Osteocyte (in vitro differentiated cells): ENCODE results near the gene MTHFD1L. TPM values are rescaled to one million over a fixed set of nuclear protein-coding genes. Genes with fewer than 3 reads are reported as not detected.

Experiments
- DNase-seq: peaks from one replicate; pipeline ENCODE4 v3.0.0; 2021; ENCODE audit warnings: mixed read lengths; ENCODE audit not compliant: unreplicated experiment; ENCODE audit errors: extremely low spot score
- H3K27ac Mint-ChIP-seq: one replicate; pipeline ENCODE4 v1.8.0; 2021; ENCODE audit warnings: mild to moderate bottlenecking, mixed read lengths; ENCODE audit not compliant: unreplicated experiment
- H3K27me3 Mint-ChIP-seq: one replicate; pipeline ENCODE4 v1.8.0; 2021; ENCODE audit warnings: mixed read lengths; ENCODE audit not compliant: unreplicated experiment
- H3K36me3 Mint-ChIP-seq: one replicate; pipeline ENCODE4 v1.8.0; 2021; ENCODE audit warnings: mixed read lengths; ENCODE audit not compliant: unreplicated experiment
- H3K4me1 Mint-ChIP-seq: one replicate; pipeline ENCODE4 v1.8.0; 2021; ENCODE audit warnings: mixed read lengths; ENCODE audit not compliant: unreplicated experiment
- H3K4me3 Mint-ChIP-seq: one replicate; pipeline ENCODE4 v1.8.0; 2021; ENCODE audit warnings: mild to moderate bottlenecking, moderate library complexity, mixed read lengths; ENCODE audit not compliant: unreplicated experiment
- H3K9me3 Mint-ChIP-seq: one replicate; pipeline ENCODE4 v1.8.0; 2021; ENCODE audit warnings: mixed read lengths; ENCODE audit not compliant: unreplicated experiment
- total RNA-seq: library from RNA; stranded (reverse); gene quantifications from 2 replicates; pipeline ENCODE4 v1.2.1, GENCODE V29; 2021
- TF ChIP-seq, protein P1 (sequence below): fragments of 200-600 bp; sonication (generic); IDR thresholded peaks from 2 replicates; pipeline ENCODE4 v1.5.0; 2021; ENCODE audit warnings: antibody characterized with exemption, mild to moderate bottlenecking, moderate library complexity

MTHFD1L gene
- total RNA-seq, 1 donor from 2014 or later, result 63.2 TPM

DNA sequence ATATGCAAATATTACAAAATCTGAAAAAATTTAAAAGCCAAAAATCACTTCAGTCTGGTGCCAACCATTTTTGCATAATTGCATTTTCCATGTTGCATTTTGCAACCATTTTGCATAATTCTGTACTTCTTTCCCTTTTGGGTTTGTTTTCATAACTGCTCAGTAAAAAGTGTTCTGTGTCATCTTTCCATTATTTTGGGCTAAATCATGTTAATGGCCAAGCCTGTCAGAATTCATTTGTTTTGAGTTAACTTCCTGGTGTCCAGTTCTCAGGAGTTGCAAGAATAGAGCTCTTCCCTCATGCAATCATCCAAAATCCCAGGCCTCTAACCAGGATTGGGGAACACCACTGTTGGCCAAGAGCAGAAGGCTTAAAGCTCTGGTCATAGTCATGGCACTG, 133.6 kb downstream of the MTHFD1L start:
- no peak for DNase-seq
- H3K4me3 Mint-ChIP-seq, result no peak overlapping the region

DNA sequence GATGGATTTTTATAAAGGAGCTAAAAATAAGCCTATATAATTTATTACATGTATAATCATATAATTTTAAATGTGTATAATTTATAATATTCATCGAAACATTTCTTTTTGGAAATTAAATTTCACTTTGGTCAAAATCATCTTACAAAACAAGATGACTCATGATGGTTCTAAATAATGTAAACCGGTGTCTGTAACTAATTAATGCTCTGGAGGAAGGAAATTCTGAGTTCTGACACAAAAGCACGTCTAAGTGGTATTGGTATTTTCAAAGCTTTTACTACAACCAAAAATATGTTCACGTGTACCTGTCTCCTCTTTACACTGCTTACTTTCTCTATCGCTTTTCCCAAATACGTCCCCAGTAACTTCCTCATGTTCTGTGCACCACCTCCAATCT, 134.1 kb downstream of the MTHFD1L start:
- Mint-ChIP-seq H3K36me3 (peaks cover 3% of the 10 kb centered on the region), H3K27ac (peak overlapping the region; percentile 25)

More for the DNA sequence above, 133.6 kb downstream of the MTHFD1L start:
- Mint-ChIP-seq H3K4me1 (peaks cover 60% of the 10 kb centered on the region), H3K9me3 (no peaks in the 10 kb centered on the region), H3K27me3 (no peaks in the 10 kb centered on the region), H3K27ac (no peak overlapping the region), H3K36me3 (peaks cover 7% of the 10 kb centered on the region)
- TF ChIP-seq, protein P1, sequence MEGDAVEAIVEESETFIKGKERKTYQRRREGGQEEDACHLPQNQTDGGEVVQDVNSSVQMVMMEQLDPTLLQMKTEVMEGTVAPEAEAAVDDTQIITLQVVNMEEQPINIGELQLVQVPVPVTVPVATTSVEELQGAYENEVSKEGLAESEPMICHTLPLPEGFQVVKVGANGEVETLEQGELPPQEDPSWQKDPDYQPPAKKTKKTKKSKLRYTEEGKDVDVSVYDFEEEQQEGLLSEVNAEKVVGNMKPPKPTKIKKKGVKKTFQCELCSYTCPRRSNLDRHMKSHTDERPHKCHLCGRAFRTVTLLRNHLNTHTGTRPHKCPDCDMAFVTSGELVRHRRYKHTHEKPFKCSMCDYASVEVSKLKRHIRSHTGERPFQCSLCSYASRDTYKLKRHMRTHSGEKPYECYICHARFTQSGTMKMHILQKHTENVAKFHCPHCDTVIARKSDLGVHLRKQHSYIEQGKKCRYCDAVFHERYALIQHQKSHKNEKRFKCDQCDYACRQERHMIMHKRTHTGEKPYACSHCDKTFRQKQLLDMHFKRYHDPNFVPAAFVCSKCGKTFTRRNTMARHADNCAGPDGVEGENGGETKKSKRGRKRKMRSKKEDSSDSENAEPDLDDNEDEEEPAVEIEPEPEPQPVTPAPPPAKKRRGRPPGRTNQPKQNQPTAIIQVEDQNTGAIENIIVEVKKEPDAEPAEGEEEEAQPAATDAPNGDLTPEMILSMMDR, result no peak

DNA sequence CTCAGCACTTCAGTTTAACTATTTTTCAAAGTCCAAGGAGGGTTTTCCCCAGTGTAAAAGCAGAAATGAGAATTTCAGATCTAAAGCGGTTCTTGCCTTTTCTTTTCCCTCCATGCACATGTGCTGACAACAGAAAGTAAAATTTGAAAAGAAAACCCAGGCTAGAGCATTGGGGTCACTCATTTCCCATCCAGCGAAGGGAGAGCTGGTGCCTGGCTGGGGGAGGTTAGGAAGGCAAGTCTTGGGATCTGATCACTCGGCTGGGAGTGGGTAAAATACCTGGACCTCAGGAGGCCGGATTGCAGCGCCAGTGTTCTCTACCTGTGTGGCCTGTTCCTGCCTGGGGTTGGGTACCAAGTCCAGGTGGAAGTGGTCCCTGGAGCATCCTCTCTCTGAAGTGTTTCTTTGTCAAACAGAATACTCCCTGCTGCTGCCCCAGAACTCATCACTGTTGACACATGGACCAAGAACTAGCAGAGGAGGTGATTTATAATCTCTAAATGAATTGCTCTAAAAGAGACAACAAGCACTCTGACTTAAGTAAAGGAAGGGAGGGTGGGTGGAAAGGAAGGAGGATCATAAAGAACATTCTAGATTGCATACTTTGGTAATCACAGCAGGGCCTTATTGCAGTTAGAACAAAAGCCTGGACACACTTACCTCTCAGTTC, 136.0 kb downstream of the MTHFD1L start:
- DNase-seq, result no peak
- Mint-ChIP-seq H3K9me3 (no peaks in the 10 kb centered on the region), H3K4me3 (no peak overlapping the region), H3K36me3 (peaks cover 1% of the 10 kb centered on the region), H3K4me1 (peaks cover 78% of the 10 kb centered on the region), H3K27me3 (no peaks in the 10 kb centered on the region), H3K27ac (no peak overlapping the region)
- TF ChIP-seq, protein P1, result no peak

More for the DNA sequence above, 134.1 kb downstream of the MTHFD1L start:
- H3K9me3 Mint-ChIP-seq, result no peaks in the 10 kb centered on the region
- TF ChIP-seq, protein P1, result no peak
- no peaks in the 10 kb centered on the region for H3K27me3 Mint-ChIP-seq
- peaks cover 64% of the 10 kb centered on the region for H3K4me1 Mint-ChIP-seq
- no peak overlapping the region for H3K4me3 Mint-ChIP-seq
- no peak for DNase-seq

DNA sequence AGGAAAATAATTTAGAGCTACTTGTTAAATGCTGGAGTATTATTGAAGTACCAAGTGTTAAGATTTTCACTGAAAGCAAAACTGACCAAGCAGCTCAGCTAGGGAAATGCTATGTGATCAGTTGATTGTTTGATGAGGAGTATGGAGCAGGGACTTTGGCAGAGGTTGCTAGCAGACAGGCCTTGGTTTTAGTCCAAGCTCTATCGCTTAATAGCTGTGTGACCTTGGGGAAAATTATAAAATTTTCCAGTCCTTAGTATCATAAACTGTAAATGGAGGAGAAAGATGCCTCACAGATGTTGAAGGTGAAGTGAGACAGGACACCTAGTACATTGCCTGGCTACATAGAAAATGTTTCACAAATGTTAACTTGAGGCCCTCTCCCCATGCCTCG, 136.6 kb downstream of the MTHFD1L start:
- H3K9me3 Mint-ChIP-seq, result no peaks in the 10 kb centered on the region
- H3K4me1 Mint-ChIP-seq, result peaks cover 78% of the 10 kb centered on the region
- DNase-seq, result no peak
- H3K36me3 Mint-ChIP-seq, result no peaks in the 10 kb centered on the region
- TF ChIP-seq, protein P1, result no peak
- no peaks in the 10 kb centered on the region for H3K27me3 Mint-ChIP-seq
- H3K27ac Mint-ChIP-seq, result no peak overlapping the region
- H3K4me3 Mint-ChIP-seq, result no peak overlapping the region

DNA sequence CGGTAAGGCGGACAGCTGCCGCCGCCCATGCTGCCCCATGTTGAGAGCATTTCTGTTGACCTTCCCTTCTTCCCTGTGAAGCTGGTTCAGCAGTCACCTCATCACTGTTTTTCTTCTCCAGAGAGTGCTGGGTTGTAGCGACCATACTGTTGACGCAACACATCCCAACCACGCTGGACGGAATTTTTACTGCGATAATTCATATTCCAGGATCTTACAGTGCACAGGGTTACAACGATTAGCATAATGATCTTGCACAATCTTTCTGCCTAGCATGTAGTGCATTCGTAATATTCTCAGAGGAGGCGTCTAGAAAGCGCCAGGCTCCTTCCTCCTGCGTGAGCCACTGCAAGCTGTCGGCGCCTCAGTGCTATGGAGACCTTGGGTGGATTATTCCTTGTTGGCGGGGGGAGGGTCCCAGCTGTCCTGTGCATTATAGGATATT, 137.0 kb downstream of the MTHFD1L start:
- H3K4me1 Mint-ChIP-seq, result peaks cover 79% of the 10 kb centered on the region
- no peak for DNase-seq
- no peaks in the 10 kb centered on the region for H3K36me3 Mint-ChIP-seq
- TF ChIP-seq, protein P1, result no peak
- no peak overlapping the region for H3K4me3 Mint-ChIP-seq
- peak overlapping the region; percentile 15 for H3K27ac Mint-ChIP-seq
- no peaks in the 10 kb centered on the region for H3K27me3 Mint-ChIP-seq
- H3K9me3 Mint-ChIP-seq, result no peaks in the 10 kb centered on the region
